ENCODE measurements around the gene WNT7B. TPM values are rescaled to one million over a fixed set of nuclear protein-coding genes. Genes with fewer than 3 reads are reported as not detected.

WNT7B gene
- total and polyA plus RNA-seq, 8 donors, result 0.16 to 1.3 (median 0.71) TPM

DNA sequence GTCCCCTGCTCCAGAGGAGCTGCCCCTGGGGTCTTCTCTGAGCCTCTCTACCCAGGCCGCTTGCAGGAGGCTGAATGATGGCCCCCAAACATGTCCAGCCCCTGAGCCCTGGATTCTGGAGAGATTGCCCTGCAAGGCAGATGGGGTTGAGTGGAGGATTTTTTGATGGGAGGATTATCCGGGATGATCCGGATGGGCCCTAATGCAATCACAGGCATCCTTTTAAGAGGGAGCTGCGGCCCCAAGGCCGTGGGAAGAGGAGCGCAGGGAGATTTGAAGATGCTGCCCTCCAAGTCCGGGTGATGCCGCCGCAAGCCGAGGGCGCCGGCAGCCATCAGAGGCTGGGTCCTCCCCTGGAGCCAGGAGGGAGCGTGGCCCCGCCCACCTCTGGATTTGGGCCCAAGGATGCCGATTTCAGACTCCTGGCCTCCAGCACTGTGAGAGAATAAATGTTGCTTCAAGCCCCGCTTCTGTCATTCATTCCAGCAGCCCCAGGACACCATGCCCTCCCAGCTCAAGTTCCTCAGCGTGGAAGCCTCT lies 66.0 kb downstream of the WNT7B start:
- Histone ChIP-seq H3K4me3 (no peak overlapping the region), H3K27me3 (no peaks in the 10 kb centered on the region), H3K9me3 (no peaks in the 10 kb centered on the region), H3K36me3 (no peaks in the 10 kb centered on the region), H3K4me1 (no peaks in the 10 kb centered on the region), H3K27ac (no peak overlapping the region)
- TF ChIP-seq, protein P1, sequence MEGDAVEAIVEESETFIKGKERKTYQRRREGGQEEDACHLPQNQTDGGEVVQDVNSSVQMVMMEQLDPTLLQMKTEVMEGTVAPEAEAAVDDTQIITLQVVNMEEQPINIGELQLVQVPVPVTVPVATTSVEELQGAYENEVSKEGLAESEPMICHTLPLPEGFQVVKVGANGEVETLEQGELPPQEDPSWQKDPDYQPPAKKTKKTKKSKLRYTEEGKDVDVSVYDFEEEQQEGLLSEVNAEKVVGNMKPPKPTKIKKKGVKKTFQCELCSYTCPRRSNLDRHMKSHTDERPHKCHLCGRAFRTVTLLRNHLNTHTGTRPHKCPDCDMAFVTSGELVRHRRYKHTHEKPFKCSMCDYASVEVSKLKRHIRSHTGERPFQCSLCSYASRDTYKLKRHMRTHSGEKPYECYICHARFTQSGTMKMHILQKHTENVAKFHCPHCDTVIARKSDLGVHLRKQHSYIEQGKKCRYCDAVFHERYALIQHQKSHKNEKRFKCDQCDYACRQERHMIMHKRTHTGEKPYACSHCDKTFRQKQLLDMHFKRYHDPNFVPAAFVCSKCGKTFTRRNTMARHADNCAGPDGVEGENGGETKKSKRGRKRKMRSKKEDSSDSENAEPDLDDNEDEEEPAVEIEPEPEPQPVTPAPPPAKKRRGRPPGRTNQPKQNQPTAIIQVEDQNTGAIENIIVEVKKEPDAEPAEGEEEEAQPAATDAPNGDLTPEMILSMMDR (IDR thresholded peaks at IDR 0.05), result no peak
- peak in 1 of 6 donors; percentile 61 for DNase-seq
- intact Hi-C loops (cut with DNase I), result no loop called here
- ATAC-seq, result no peak
- 68 to 78% methylated on average over 16 to 17 of the region's 17 CpGs for WGBS, 2 donors
- FAIRE-seq, result no peak

DNA sequence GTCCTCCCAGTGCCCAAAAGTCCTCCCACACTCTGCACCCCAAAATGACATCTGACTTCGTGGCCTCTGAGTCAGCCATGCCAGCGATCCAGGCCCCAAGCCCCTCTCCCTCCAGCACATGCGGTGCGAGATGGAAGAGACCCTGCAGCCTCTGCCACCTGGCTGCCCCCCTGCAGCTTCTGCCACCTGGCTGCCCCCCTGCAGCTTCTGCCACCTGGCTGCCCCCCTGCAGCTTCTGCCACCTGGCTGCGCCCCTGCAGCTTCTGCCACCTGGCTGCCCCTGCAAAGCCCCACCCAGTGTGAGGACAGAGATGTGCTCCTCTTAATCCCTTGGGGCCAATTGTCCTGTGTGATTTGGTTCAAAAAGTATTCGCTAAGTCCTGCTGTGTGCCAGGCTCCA lies 68.0 kb downstream of the WNT7B start:
- FAIRE-seq (no peak), ATAC-seq (no peak), DNase-seq (no peak)
- Histone ChIP-seq H3K27me3 (no peaks in the 10 kb centered on the region), H3K9me3 (no peaks in the 10 kb centered on the region), H3K36me3 (no peaks in the 10 kb centered on the region), H3K4me3 (no peak overlapping the region), H3K27ac (no peak overlapping the region), H3K4me1 (no peaks in the 10 kb centered on the region)
- WGBS, 2 donors, result 70 to 85% methylated on average over 6 of the region's 6 CpGs
- intact Hi-C loops (cut with DNase I), result no loop called here
- TF ChIP-seq, protein P1 (IDR thresholded peaks at IDR 0.05), result no peak

DNA sequence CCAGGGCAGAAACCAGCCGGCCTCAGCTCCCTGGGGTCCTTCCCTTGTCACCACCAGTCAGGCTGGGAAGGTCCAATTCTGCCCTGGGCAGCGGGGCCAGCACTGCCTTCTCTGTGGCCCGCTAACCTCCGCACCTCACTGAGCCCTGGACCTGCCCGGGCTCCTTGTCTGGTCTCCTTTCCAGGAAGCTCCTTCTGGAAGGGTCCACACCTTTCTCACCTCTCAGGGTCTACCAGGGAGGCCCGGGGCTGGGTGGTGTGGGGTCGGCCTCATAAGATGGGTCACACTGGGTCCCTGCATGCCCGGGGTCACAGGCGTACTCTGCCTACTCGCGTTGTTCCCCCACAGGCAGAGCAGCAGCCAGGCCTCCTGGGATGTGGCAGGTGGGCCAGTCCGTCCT lies 69.0 kb downstream of the WNT7B start:
- H3K27me3 ChIP-seq, result no peaks in the 10 kb centered on the region
- intact Hi-C loops (cut with DNase I), result no loop called here
- no peak for ATAC-seq

DNA sequence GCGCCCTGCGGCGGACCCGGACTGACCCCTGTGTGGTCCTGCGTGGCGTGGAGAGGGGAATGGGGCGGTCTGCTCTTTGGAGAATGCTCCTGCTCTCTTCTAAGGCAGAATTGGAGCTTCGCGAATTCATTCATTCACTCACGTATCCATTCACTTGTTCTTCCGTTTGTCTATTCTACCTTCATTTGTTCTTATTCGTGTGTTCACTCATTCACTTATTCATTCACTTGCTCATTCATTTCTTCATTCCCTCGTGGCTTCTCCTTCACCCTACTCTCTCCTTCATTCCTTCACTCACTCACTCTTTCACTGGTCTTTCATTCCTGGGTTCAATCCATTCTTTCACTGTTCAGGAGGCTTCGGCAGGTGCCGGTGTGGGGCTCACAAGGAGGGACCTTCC lies 69.6 kb downstream of the WNT7B start:
- no peaks in the 10 kb centered on the region for H3K9me3 ChIP-seq
- H3K27me3 ChIP-seq, result no peaks in the 10 kb centered on the region
- TF ChIP-seq, protein P1 (IDR thresholded peaks at IDR 0.05), result no peak
- DNase-seq (no peak), ATAC-seq (no peak), FAIRE-seq (no peak)
- no peaks in the 10 kb centered on the region for H3K4me1 ChIP-seq
- intact Hi-C loops (cut with DNase I), result no loop called here
- H3K36me3 ChIP-seq, result no peaks in the 10 kb centered on the region
- H3K4me3 ChIP-seq, result no peak overlapping the region
- no peak overlapping the region for H3K27ac ChIP-seq
- 84 to 88% methylated on average over 15 of the region's 15 CpGs for WGBS, 2 donors

More for the DNA sequence above, 69.0 kb downstream of the WNT7B start:
- DNase-seq, result no peak
- Histone ChIP-seq H3K4me1 (no peaks in the 10 kb centered on the region), H3K4me3 (no peak overlapping the region), H3K36me3 (no peaks in the 10 kb centered on the region), H3K9me3 (no peaks in the 10 kb centered on the region), H3K27ac (no peak overlapping the region)
- WGBS, 2 donors, result 79 to 83% methylated on average over 12 of the region's 12 CpGs
- TF ChIP-seq, protein P1 (IDR thresholded peaks at IDR 0.05), result no peak
- FAIRE-seq, result no peak

DNA sequence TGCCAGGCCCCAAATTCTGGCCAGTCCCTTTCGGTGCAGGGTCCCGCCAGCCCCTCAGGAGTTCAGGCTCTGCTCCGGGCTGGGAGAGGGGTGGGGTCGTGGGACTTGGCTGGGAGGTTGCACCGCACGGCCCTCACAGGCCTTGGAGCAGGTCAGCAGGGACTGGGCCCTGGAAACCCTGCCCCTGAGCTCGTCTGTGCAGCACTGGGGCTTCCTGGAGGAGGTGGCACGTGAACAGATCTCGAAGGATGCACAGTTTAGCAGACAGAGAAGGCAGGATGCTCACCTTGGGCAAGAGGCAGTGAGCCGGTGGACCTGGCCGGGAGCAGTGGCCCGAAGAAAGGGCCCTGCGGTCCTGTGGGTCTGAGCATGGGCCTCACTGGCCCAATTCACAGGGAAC lies 70.0 kb downstream of the WNT7B start:
- FAIRE-seq (no peak), DNase-seq (no peak), ATAC-seq (no peak)
- Histone ChIP-seq H3K27ac (no peak overlapping the region), H3K27me3 (no peaks in the 10 kb centered on the region), H3K4me1 (no peaks in the 10 kb centered on the region), H3K36me3 (no peaks in the 10 kb centered on the region), H3K4me3 (no peak overlapping the region), H3K9me3 (no peaks in the 10 kb centered on the region)
- WGBS, 2 donors, result 79 to 88% methylated on average over 13 of the region's 13 CpGs
- intact Hi-C loops (cut with DNase I), result no loop called here
- TF ChIP-seq, protein P1 (IDR thresholded peaks at IDR 0.05), result no peak

Measured in pancreas (tissue), 10 donors.